ENCODE results near the gene STUM. TPM values are rescaled to one million over a fixed set of nuclear protein-coding genes. Genes with fewer than 3 reads are reported as not detected.

Gene STUM
- total RNA-seq, 1 donor, result not detected

GRCh38 chr1:226644541-226645176 is 96.1 kb downstream of the STUM start:
- Histone ChIP-seq H3K4me3 (ENCODE audit: low read length) (no peak overlapping the region), H3K9me3 (ENCODE audit: low read depth, low read length) (no peaks in the 10 kb centered on the region), H3K27me3 (ENCODE audit: insufficient read depth, low read length) (no peaks in the 10 kb centered on the region), H3K4me1 (ENCODE audit: insufficient read depth, low read length) (peaks cover 53% of the 10 kb centered on the region)

GRCh38 chr1:226645279-226645976 is 96.9 kb downstream of the STUM start:
- H3K4me1 ChIP-seq (ENCODE audit: insufficient read depth, low read length), result peaks cover 60% of the 10 kb centered on the region
- no peaks in the 10 kb centered on the region for H3K27me3 ChIP-seq (ENCODE audit: insufficient read depth, low read length)
- no peaks in the 10 kb centered on the region for H3K9me3 ChIP-seq (ENCODE audit: low read depth, low read length)
- no peak overlapping the region for H3K4me3 ChIP-seq (ENCODE audit: low read length)

- Histone ChIP-seq H3K27me3 (ENCODE audit: insufficient read depth, low read length) (no peaks in the 10 kb centered on the region), H3K9me3 (ENCODE audit: low read depth, low read length) (no peaks in the 10 kb centered on the region), H3K4me1 (ENCODE audit: insufficient read depth, low read length) (peaks cover 58% of the 10 kb centered on the region)
These were observed 97.7 kb downstream of the STUM start for GRCh38 chr1:226646026-226646869.

GRCh38 chr1:226646870-226647449 is 98.4 kb downstream of the STUM start:
- Histone ChIP-seq H3K4me1 (ENCODE audit: insufficient read depth, low read length) (peaks cover 57% of the 10 kb centered on the region), H3K9me3 (ENCODE audit: low read depth, low read length) (no peaks in the 10 kb centered on the region), H3K27me3 (ENCODE audit: insufficient read depth, low read length) (no peaks in the 10 kb centered on the region), H3K4me3 (ENCODE audit: low read length) (no peak overlapping the region)

More at GRCh38 chr1:226646026-226646869, 97.7 kb downstream of the STUM start:
- no peak overlapping the region for H3K4me3 ChIP-seq (ENCODE audit: low read length)

GRCh38 chr1:226647719-226648118 is 99.2 kb downstream of the STUM start:
- Histone ChIP-seq H3K4me1 (ENCODE audit: insufficient read depth, low read length) (peaks cover 49% of the 10 kb centered on the region), H3K4me3 (ENCODE audit: low read length) (no peak overlapping the region), H3K27me3 (ENCODE audit: insufficient read depth, low read length) (no peaks in the 10 kb centered on the region), H3K9me3 (ENCODE audit: low read depth, low read length) (no peaks in the 10 kb centered on the region)

- Histone ChIP-seq H3K27me3 (ENCODE audit: insufficient read depth, low read length) (no peaks in the 10 kb centered on the region), H3K4me1 (ENCODE audit: insufficient read depth, low read length) (peaks cover 42% of the 10 kb centered on the region), H3K4me3 (ENCODE audit: low read length) (no peak overlapping the region), H3K9me3 (ENCODE audit: low read depth, low read length) (no peaks in the 10 kb centered on the region)
These were observed 99.9 kb downstream of the STUM start for GRCh38 chr1:226648421-226648820.

- H3K9me3 ChIP-seq (ENCODE audit: low read depth, low read length), result no peaks in the 10 kb centered on the region
- H3K27me3 ChIP-seq (ENCODE audit: insufficient read depth, low read length), result no peaks in the 10 kb centered on the region
- peaks cover 34% of the 10 kb centered on the region for H3K4me1 ChIP-seq (ENCODE audit: insufficient read depth, low read length)
- H3K4me3 ChIP-seq (ENCODE audit: low read length), result no peak overlapping the region
These were observed 100.7 kb downstream of the STUM start for GRCh38 chr1:226649244-226649643.

- H3K4me3 ChIP-seq (ENCODE audit: low read length), result no peak overlapping the region
- H3K9me3 ChIP-seq (ENCODE audit: low read depth, low read length), result no peaks in the 10 kb centered on the region
- no peaks in the 10 kb centered on the region for H3K27me3 ChIP-seq (ENCODE audit: insufficient read depth, low read length)
- peaks cover 28% of the 10 kb centered on the region for H3K4me1 ChIP-seq (ENCODE audit: insufficient read depth, low read length)
These were observed 101.2 kb downstream of the STUM start for GRCh38 chr1:226649780-226650179.

GRCh38 chr1:226650236-226650841 is 101.8 kb downstream of the STUM start:
- no peaks in the 10 kb centered on the region for H3K9me3 ChIP-seq (ENCODE audit: low read depth, low read length)
- H3K27me3 ChIP-seq (ENCODE audit: insufficient read depth, low read length), result no peaks in the 10 kb centered on the region
- peaks cover 23% of the 10 kb centered on the region for H3K4me1 ChIP-seq (ENCODE audit: insufficient read depth, low read length)
- H3K4me3 ChIP-seq (ENCODE audit: low read length), result no peak overlapping the region

- Histone ChIP-seq H3K9me3 (ENCODE audit: low read depth, low read length) (no peaks in the 10 kb centered on the region), H3K27me3 (ENCODE audit: insufficient read depth, low read length) (no peaks in the 10 kb centered on the region), H3K4me1 (ENCODE audit: insufficient read depth, low read length) (peaks cover 14% of the 10 kb centered on the region), H3K4me3 (ENCODE audit: low read length) (no peak overlapping the region)
These were observed 102.6 kb downstream of the STUM start for GRCh38 chr1:226651041-226651731.

GRCh38 chr1:226651732-226652105 is 103.2 kb downstream of the STUM start:
- no peaks in the 10 kb centered on the region for H3K9me3 ChIP-seq (ENCODE audit: low read depth, low read length)
- no peak overlapping the region for H3K4me3 ChIP-seq (ENCODE audit: low read length)
- H3K4me1 ChIP-seq (ENCODE audit: insufficient read depth, low read length), result peaks cover 11% of the 10 kb centered on the region
- H3K27me3 ChIP-seq (ENCODE audit: insufficient read depth, low read length), result no peaks in the 10 kb centered on the region

GRCh38 chr1:226652613-226653012 is 104.0 kb downstream of the STUM start:
- H3K4me1 ChIP-seq (ENCODE audit: insufficient read depth, low read length), result peaks cover 11% of the 10 kb centered on the region
- H3K27me3 ChIP-seq (ENCODE audit: insufficient read depth, low read length), result no peaks in the 10 kb centered on the region
- no peaks in the 10 kb centered on the region for H3K9me3 ChIP-seq (ENCODE audit: low read depth, low read length)
- no peak overlapping the region for H3K4me3 ChIP-seq (ENCODE audit: low read length)

- Histone ChIP-seq H3K9me3 (ENCODE audit: low read depth, low read length) (no peaks in the 10 kb centered on the region), H3K4me1 (ENCODE audit: insufficient read depth, low read length) (peaks cover 11% of the 10 kb centered on the region), H3K4me3 (ENCODE audit: low read length) (no peak overlapping the region), H3K27me3 (ENCODE audit: insufficient read depth, low read length) (no peaks in the 10 kb centered on the region)
These were observed 104.9 kb downstream of the STUM start for GRCh38 chr1:226653311-226653921.

All from mononuclear cell (primary cell).